Measurements from ENCODE around the gene PYCARD.
"Not testable (repeated sequence)": the region's sequence is repeated elsewhere in the genome, so short reads cannot be mapped to it uniquely, and the experiment has no call there.

The PYCARD gene

GRCh38 chr16:31214708-31215286, 12.2 kb upstream of the PYCARD start:
- H3K4me3 ChIP-seq (ENCODE audit: low read depth, low read length): peak overlapping the region; percentile 67
- peaks cover 44% of the 10 kb centered on the region for H3K27me3 ChIP-seq (ENCODE audit: control insufficient read depth, insufficient read depth, low read length)
- H3K36me3 ChIP-seq (ENCODE audit: control insufficient read depth, insufficient read depth, low read length): no peaks in the 10 kb centered on the region
- H3K27ac ChIP-seq (ENCODE audit: low read depth, low read length): no peak overlapping the region
- peak overlapping the region; percentile 34; the same call in 1 of the 2 replicates for H3K9ac ChIP-seq (ENCODE audit: low read depth, low read length)
- H3K4me1 ChIP-seq (ENCODE audit: control insufficient read depth, insufficient read depth, low read length): peaks cover 26% of the 10 kb centered on the region
- H3K9me3 ChIP-seq (ENCODE audit: control insufficient read depth, insufficient read depth, low read length): no peaks in the 10 kb centered on the region

GRCh38 chr16:31213877-31214707, 11.5 kb upstream of the PYCARD start, which contains the start of gene TRIM72:
Gene TRIM72, plus strand, starts transcription at chr16:31214119. Its CDS starts 620 bp downstream, at chr16:31214739.
- Histone ChIP-seq H3K9me3 (ENCODE audit: control insufficient read depth, insufficient read depth, low read length) (no peaks in the 10 kb centered on the region), H3K27ac (ENCODE audit: low read depth, low read length) (no peak within 1 kb of the TSS), H3K27me3 (ENCODE audit: control insufficient read depth, insufficient read depth, low read length) (peaks cover 44% of the 10 kb centered on the region), H3K9ac (ENCODE audit: low read depth, low read length) (peak within 1 kb of the TSS; percentile 34; the same call in 1 of the 2 replicates), H3K4me1 (ENCODE audit: control insufficient read depth, insufficient read depth, low read length) (peaks cover 26% of the 10 kb centered on the region), H3K4me3 (ENCODE audit: low read depth, low read length) (peak within 1 kb of the TSS; percentile 67), H3K36me3 (ENCODE audit: control insufficient read depth, insufficient read depth, low read length) (no peaks in the 10 kb centered on the region)

GRCh38 chr16:31213342-31213741, 10.8 kb upstream of the PYCARD start:
- no peak overlapping the region for H3K27ac ChIP-seq (ENCODE audit: low read depth, low read length)
- H3K4me1 ChIP-seq (ENCODE audit: control insufficient read depth, insufficient read depth, low read length): peaks cover 26% of the 10 kb centered on the region
- H3K9ac ChIP-seq (ENCODE audit: low read depth, low read length): no peak overlapping the region
- no peak overlapping the region for H3K4me3 ChIP-seq (ENCODE audit: low read depth, low read length)
- peaks cover 44% of the 10 kb centered on the region for H3K27me3 ChIP-seq (ENCODE audit: control insufficient read depth, insufficient read depth, low read length)
- no peaks in the 10 kb centered on the region for H3K36me3 ChIP-seq (ENCODE audit: control insufficient read depth, insufficient read depth, low read length)
- no peaks in the 10 kb centered on the region for H3K9me3 ChIP-seq (ENCODE audit: control insufficient read depth, insufficient read depth, low read length)

DNA sequence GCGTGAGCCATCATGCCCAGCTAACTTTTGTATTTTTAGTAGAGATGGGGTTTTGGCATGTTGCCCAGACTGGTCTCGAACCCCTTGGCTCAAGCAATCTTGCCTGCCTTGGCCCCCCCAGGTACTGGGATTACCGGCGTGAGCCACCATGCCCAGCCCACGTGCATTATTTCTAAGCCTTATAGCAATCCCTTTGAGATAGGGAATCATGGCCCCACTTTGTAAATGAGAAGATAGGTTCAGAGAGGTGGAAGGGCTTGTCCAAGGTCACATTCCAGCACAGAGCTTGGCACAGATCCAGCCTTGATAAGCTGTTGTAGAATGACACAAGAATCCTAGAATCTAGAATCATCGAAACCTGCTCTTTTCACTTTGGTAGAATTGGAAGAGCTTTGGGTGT, 4.2 kb upstream of the PYCARD start:
- Histone ChIP-seq H3K9ac (ENCODE audit: low read depth, low read length) (no peak overlapping the region), H3K27ac (ENCODE audit: low read depth, low read length) (no peak overlapping the region), H3K9me3 (ENCODE audit: control insufficient read depth, insufficient read depth, low read length) (no peaks in the 10 kb centered on the region), H3K36me3 (ENCODE audit: control insufficient read depth, insufficient read depth, low read length) (no peaks in the 10 kb centered on the region), H3K4me3 (ENCODE audit: low read depth, low read length) (no peak overlapping the region), H3K27me3 (ENCODE audit: control insufficient read depth, insufficient read depth, low read length) (peaks cover 4% of the 10 kb centered on the region), H3K4me1 (ENCODE audit: control insufficient read depth, insufficient read depth, low read length) (no peaks in the 10 kb centered on the region)

DNA sequence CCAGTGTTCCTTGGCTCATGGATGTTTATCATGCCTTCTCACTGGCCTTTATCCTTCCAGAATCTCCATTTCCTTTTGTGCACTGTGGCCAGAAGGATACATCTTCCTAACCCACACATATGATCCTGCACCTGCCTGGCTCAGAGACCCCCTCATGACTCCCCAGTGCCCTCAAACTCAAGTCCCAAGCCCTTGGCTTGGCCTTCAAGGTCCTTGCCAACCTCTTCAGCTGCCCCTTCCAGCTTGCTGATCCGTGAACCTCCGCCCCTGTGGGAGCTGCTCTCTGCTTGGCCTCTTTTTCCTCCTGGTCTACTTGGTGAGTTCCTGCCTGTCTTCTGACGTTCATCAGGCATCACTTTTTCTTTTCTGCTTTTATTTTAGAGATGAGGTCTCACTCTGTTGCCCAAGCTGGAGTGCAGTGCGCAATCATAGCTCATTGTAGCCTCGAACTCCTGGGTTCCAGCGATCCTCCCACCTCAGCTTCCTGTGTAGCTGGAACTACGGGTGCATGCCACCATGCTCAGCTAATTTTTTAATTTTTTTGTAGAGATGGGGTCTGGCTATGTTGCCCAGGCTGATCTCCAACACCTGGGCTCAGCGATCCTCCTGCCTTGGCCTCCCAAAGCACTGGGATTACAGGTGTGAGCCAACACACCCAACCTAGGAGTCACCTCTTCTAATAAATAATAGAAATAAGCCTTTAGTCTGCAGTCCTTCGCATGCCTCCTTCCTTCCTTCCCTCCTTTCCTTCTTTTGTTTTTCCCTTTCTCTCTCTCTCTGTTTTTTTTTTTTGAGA, 2.5 kb upstream of the PYCARD start:
- Histone ChIP-seq H3K27ac (ENCODE audit: low read depth, low read length) (no peak overlapping the region), H3K36me3 (ENCODE audit: control insufficient read depth, insufficient read depth, low read length) (no peaks in the 10 kb centered on the region), H3K4me3 (ENCODE audit: low read depth, low read length) (no peak overlapping the region), H3K9ac (ENCODE audit: low read depth, low read length) (no peak overlapping the region), H3K9me3 (ENCODE audit: control insufficient read depth, insufficient read depth, low read length) (no peaks in the 10 kb centered on the region), H3K27me3 (ENCODE audit: control insufficient read depth, insufficient read depth, low read length) (peaks cover 4% of the 10 kb centered on the region), H3K4me1 (ENCODE audit: control insufficient read depth, insufficient read depth, low read length) (peaks cover 4% of the 10 kb centered on the region; the same call in 1 of the 2 replicates)

- Histone ChIP-seq H3K4me3 (ENCODE audit: low read depth, low read length) (peak overlapping the region; percentile 79), H3K9me3 (ENCODE audit: control insufficient read depth, insufficient read depth, low read length) (no peaks in the 10 kb centered on the region), H3K36me3 (ENCODE audit: control insufficient read depth, insufficient read depth, low read length) (peaks cover 15% of the 10 kb centered on the region; the same call in 1 of the 2 replicates), H3K9ac (ENCODE audit: low read depth, low read length) (peak overlapping the region; percentile 75; the same call in 1 of the 2 replicates), H3K27ac (ENCODE audit: low read depth, low read length) (peak overlapping the region; percentile 26), H3K4me1 (ENCODE audit: control insufficient read depth, insufficient read depth, low read length) (peaks cover 4% of the 10 kb centered on the region; the same call in 1 of the 2 replicates), H3K27me3 (ENCODE audit: control insufficient read depth, insufficient read depth, low read length) (peaks cover 4% of the 10 kb centered on the region)
These were observed 762 bp downstream of the PYCARD start for GRCh38 chr16:31201582-31202413.

- Histone ChIP-seq H3K4me1 (ENCODE audit: control insufficient read depth, insufficient read depth, low read length) (peaks cover 4% of the 10 kb centered on the region; the same call in 1 of the 2 replicates), H3K27ac (ENCODE audit: low read depth, low read length) (peak overlapping the region; percentile 26), H3K27me3 (ENCODE audit: control insufficient read depth, insufficient read depth, low read length) (peaks cover 4% of the 10 kb centered on the region), H3K4me3 (ENCODE audit: low read depth, low read length) (peak overlapping the region; percentile 79), H3K9me3 (ENCODE audit: control insufficient read depth, insufficient read depth, low read length) (no peaks in the 10 kb centered on the region), H3K9ac (ENCODE audit: low read depth, low read length) (no peak overlapping the region), H3K36me3 (ENCODE audit: control insufficient read depth, insufficient read depth, low read length) (peaks cover 21% of the 10 kb centered on the region)
These were observed 1.6 kb downstream of the PYCARD start for GRCh38 chr16:31200821-31201568.

GRCh38 chr16:31200111-31200510, 2.4 kb downstream of the PYCARD start:
- H3K9ac ChIP-seq (ENCODE audit: low read depth, low read length); H3K9me3 ChIP-seq (ENCODE audit: control insufficient read depth, insufficient read depth, low read length); H3K27me3 ChIP-seq (ENCODE audit: control insufficient read depth, insufficient read depth, low read length); H3K4me1 ChIP-seq (ENCODE audit: control insufficient read depth, insufficient read depth, low read length); H3K4me3 ChIP-seq (ENCODE audit: low read depth, low read length): not testable (repeated sequence)
- Histone ChIP-seq H3K27ac (ENCODE audit: low read depth, low read length) (peak overlapping the region; percentile 26), H3K36me3 (ENCODE audit: control insufficient read depth, insufficient read depth, low read length) (peaks cover 30% of the 10 kb centered on the region)

GRCh38 chr16:31199430-31200041, 3.0 kb downstream of the PYCARD start:
- Histone ChIP-seq H3K27ac (ENCODE audit: low read depth, low read length) (no peak overlapping the region), H3K27me3 (ENCODE audit: control insufficient read depth, insufficient read depth, low read length) (peaks cover 4% of the 10 kb centered on the region), H3K9ac (ENCODE audit: low read depth, low read length) (no peak overlapping the region), H3K4me1 (ENCODE audit: control insufficient read depth, insufficient read depth, low read length) (peaks cover 4% of the 10 kb centered on the region; the same call in 1 of the 2 replicates), H3K36me3 (ENCODE audit: control insufficient read depth, insufficient read depth, low read length) (peaks cover 35% of the 10 kb centered on the region), H3K4me3 (ENCODE audit: low read depth, low read length) (no peak overlapping the region), H3K9me3 (ENCODE audit: control insufficient read depth, insufficient read depth, low read length) (no peaks in the 10 kb centered on the region)

Measured in HUES48 (cell line).